Hepatocyte (in vitro differentiated cells): Measurements from ENCODE around the gene NKX2-2. TPM values are rescaled to one million over a fixed set of nuclear protein-coding genes. Genes with fewer than 3 reads are reported as not detected.

ENCODE experiments used
- DNase-seq: peaks from one replicate; pipeline ENCODE4 v3.0.0-alpha.2; 2016; ENCODE audit warnings: low spot score
- H2AFZ ChIP-seq: fragments of 200-600 bp; sonication (generic); 2 replicates; pipeline ENCODE4 v1.6.0; 2016; ENCODE audit warnings: antibody characterized with exemption, mild to moderate bottlenecking
- H3K27ac ChIP-seq: fragments of 200-600 bp; sonication (generic); 2 replicates; pipeline ENCODE4 v1.5.1; 2016; ENCODE audit warnings: mild to moderate bottlenecking
- H3K27me3 ChIP-seq: fragments of 200-600 bp; sonication (generic); 2 replicates; pipeline ENCODE4 v1.6.1; 2016
- H3K36me3 ChIP-seq: fragments of 200-600 bp; sonication (generic); replicated peaks from 2 replicates; pipeline ENCODE4 v1.5.1; 2016; ENCODE audit warnings: low read depth; ENCODE audit not compliant: insufficient read depth
- H3K4me1 ChIP-seq: fragments of 200-600 bp; sonication (generic); 2 replicates; pipeline ENCODE4 v1.5.1; 2016; ENCODE audit warnings: mild to moderate bottlenecking, moderate library complexity; ENCODE audit not compliant: insufficient read depth
- H3K4me2 ChIP-seq: fragments of 200-600 bp; sonication (generic); 2 replicates; pipeline ENCODE4 v1.6.0; 2016
- H3K4me3 ChIP-seq: fragments of 200-600 bp; sonication (generic); 2 replicates; pipeline ENCODE4 v1.5.1; 2016; ENCODE audit warnings: mild to moderate bottlenecking
- H3K79me2 ChIP-seq: fragments of 200-600 bp; sonication (generic); 2 replicates; pipeline ENCODE4 v1.6.0; 2017; ENCODE audit warnings: mild to moderate bottlenecking
- H3K9me2 ChIP-seq: fragments of 200-600 bp; sonication (generic); replicated peaks from 2 replicates; pipeline ENCODE4 v1.6.0; 2017; ENCODE audit warnings: mild to moderate bottlenecking; ENCODE audit not compliant: insufficient read depth
- H3K9me3 ChIP-seq: fragments of 200-600 bp; sonication (generic); 2 replicates; pipeline ENCODE4 v1.5.1; 2016; ENCODE audit warnings: low read depth, mild to moderate bottlenecking
- H4K20me1 ChIP-seq: fragments of 200-600 bp; sonication (generic); 2 replicates; pipeline ENCODE4 v1.6.0; 2016; ENCODE audit warnings: mild to moderate bottlenecking; ENCODE audit not compliant: insufficient read depth, poor library complexity, severe bottlenecking
- CTCF ChIP-seq: fragments of 200-600 bp; sonication (generic); IDR thresholded peaks from 2 replicates; pipeline ENCODE4 v1.5.1; 2016; ENCODE audit warnings: antibody characterized with exemption, mild to moderate bottlenecking; ENCODE audit not compliant: poor library complexity
- EZH2 ChIP-seq: fragments of 200-600 bp; sonication (generic); IDR thresholded peaks from 2 replicates; pipeline ENCODE4 v1.6.1; 2016; ENCODE audit warnings: antibody characterized with exemption, mild to moderate bottlenecking, borderline replicate concordance
- EZH2phosphoT487 ChIP-seq: fragments of 200-600 bp; sonication (generic); IDR thresholded peaks from one replicate; pipeline ENCODE4 v1.6.1; 2018; ENCODE audit warnings: antibody characterized with exemption, mild to moderate bottlenecking, low read depth, moderate library complexity; ENCODE audit not compliant: unreplicated experiment, severe bottlenecking
- WGBS: methylation state at CpG from one replicate; pipeline ENCODE4 v1.1.6; 2016; ENCODE audit warnings: low lambda C conversion rate; ENCODE audit errors: missing lambda C conversion rate; 5-methylcytosine and 5-hydroxymethylcytosine counted together
- polyA plus RNA-seq: library from polyadenylated mRNA; unstranded; fragments of >200 nt; fragmentation: Nextera tagmentation; extraction: Ambion mirVana; gene quantifications from 2 replicates; pipeline ENCODE4 v1.2.1, GENCODE V29; 2016
- total RNA-seq: library from RNA; depleted of rRNA; stranded (reverse); fragments of >200 nt; gene quantifications from 2 replicates; pipeline ENCODE4 v1.2.3, GENCODE V29; 2014

Gene NKX2-2
- total and polyA plus RNA-seq, 2 experiments from 2014 or later: 0.33 TPM; not detected in 1

- Histone ChIP-seq H3K27ac (no peak overlapping the region), H4K20me1 (no peaks in the 10 kb centered on the region), H3K27me3 (peaks cover 95% of the 10 kb centered on the region), H3K4me2 (peak overlapping the region; percentile 89), H3K4me3 (no peak overlapping the region), H3K9me3 (no peaks in the 10 kb centered on the region), H3K79me2 (no peaks in the 10 kb centered on the region), H3K9me2 (no peaks in the 10 kb centered on the region), H3K36me3 (no peaks in the 10 kb centered on the region), H2AFZ (no peak overlapping the region), H3K4me1 (peaks cover 29% of the 10 kb centered on the region)
- TF ChIP-seq EZH2 (peak; percentile 62), EZH2phosphoT487 (no peak)
- WGBS: 4% methylated on average over 41 of the region's 43 CpGs
- DNase-seq: no peak
Measured at GRCh38 chr20:21509597-21510371, 4.1 kb downstream of the NKX2-2 start.

GRCh38 chr20:21509079-21509596, 4.7 kb downstream of the NKX2-2 start:
- Histone ChIP-seq H3K4me3 (no peak overlapping the region), H3K79me2 (no peaks in the 10 kb centered on the region), H3K9me2 (no peaks in the 10 kb centered on the region), H3K9me3 (no peaks in the 10 kb centered on the region), H3K27me3 (peaks cover 95% of the 10 kb centered on the region), H3K4me1 (peaks cover 24% of the 10 kb centered on the region), H2AFZ (no peak overlapping the region), H4K20me1 (no peaks in the 10 kb centered on the region), H3K4me2 (no peak overlapping the region), H3K27ac (no peak overlapping the region), H3K36me3 (no peaks in the 10 kb centered on the region)
- TF ChIP-seq EZH2 (peak; percentile 89), EZH2phosphoT487 (no peak)
- no peak for DNase-seq
- 8% methylated on average over 12 of the region's 12 CpGs for WGBS

GRCh38 chr20:21508230-21509078, 5.4 kb downstream of the NKX2-2 start:
- 5% methylated on average over 37 of the region's 47 CpGs for WGBS
- Histone ChIP-seq H3K4me1 (peaks cover 19% of the 10 kb centered on the region), H4K20me1 (no peaks in the 10 kb centered on the region), H3K27me3 (peaks cover 97% of the 10 kb centered on the region), H3K4me3 (no peak overlapping the region), H3K9me3 (no peaks in the 10 kb centered on the region), H3K27ac (no peak overlapping the region), H3K79me2 (no peaks in the 10 kb centered on the region), H2AFZ (no peak overlapping the region), H3K9me2 (no peaks in the 10 kb centered on the region), H3K36me3 (no peaks in the 10 kb centered on the region), H3K4me2 (no peak overlapping the region)
- TF ChIP-seq EZH2 (no peak), CTCF (no peak), EZH2phosphoT487 (no peak)
- DNase-seq: no peak

- Histone ChIP-seq H3K4me1 (peaks cover 17% of the 10 kb centered on the region), H3K27me3 (peaks cover 96% of the 10 kb centered on the region)
- peak; percentile 45 for TF ChIP-seq EZH2phosphoT487
- no peak for TF ChIP-seq CTCF
- TF ChIP-seq EZH2: peak; percentile 69
Measured at GRCh38 chr20:21507400-21508229, 6.2 kb downstream of the NKX2-2 start.

More at GRCh38 chr20:21507400-21508229, 6.2 kb downstream of the NKX2-2 start:
- no peaks in the 10 kb centered on the region for H3K9me3 ChIP-seq
- H3K4me2 ChIP-seq: no peak overlapping the region
- H4K20me1 ChIP-seq: no peaks in the 10 kb centered on the region
- no peak overlapping the region for H3K4me3 ChIP-seq
- no peak overlapping the region for H2AFZ ChIP-seq
- no peaks in the 10 kb centered on the region for H3K79me2 ChIP-seq
- no peaks in the 10 kb centered on the region for H3K36me3 ChIP-seq
- no peak for DNase-seq
- H3K27ac ChIP-seq: no peak overlapping the region
- WGBS: 9% methylated on average over 44 of the region's 44 CpGs
- H3K9me2 ChIP-seq: no peaks in the 10 kb centered on the region
